A549 (cell line): Measurements from ENCODE around the gene VEZT.
"Not testable (repeated sequence)": the region's sequence is repeated elsewhere in the genome, so short reads cannot be mapped to it uniquely, and the experiment has no call there.

Experiments used
- BHLHE40 ChIP-seq: IDR thresholded peaks from 2 replicates; pipeline ENCODE4 v1.6.1; 2012; ENCODE audit warnings: low read depth, low read length, inconsistent platforms
- CEBPB ChIP-seq, 2 experiments: fragments of >200 bp in 1 of 2; sonication (Bioruptor Twin) in 1 of 2; formaldehyde crosslinking in 1 of 2; IDR thresholded peaks; 2 replicates each; pipeline ENCODE4 v1.6.1; 2012 to 2016
- CTCF ChIP-seq: fragments of >200 bp; sonication (Bioruptor Twin); formaldehyde crosslinking; IDR thresholded peaks from 3 replicates; pipeline ENCODE4 v1.5.1; 2016
- EP300 ChIP-seq, 2 experiments: fragments of >200 bp; sonication (Bioruptor Twin); formaldehyde crosslinking; IDR thresholded peaks; 2 replicates in 1 of 2; 3 replicates in 1 of 2; pipeline ENCODE4 v1.6.1; 2016 to 2017
- ESRRA ChIP-seq: fragments of 150-350 bp; IDR thresholded peaks from 2 replicates; pipeline ENCODE4 v1.6.1; 2014; ENCODE audit warnings: mild to moderate bottlenecking, low read length, borderline replicate concordance
- FOSL2 ChIP-seq, 2 experiments: fragments of 450-650 bp in 1 of 2; fragments of >200 bp in 1 of 2; sonication (Bioruptor Twin) in 1 of 2; formaldehyde crosslinking; IDR thresholded peaks; 2 replicates each; pipeline versions ENCODE4 v1.5.0 to v1.6.1; 2016 to 2020; ENCODE audit warnings: mild to moderate bottlenecking in 1 of 2, moderate library complexity in 1 of 2
- MAFK ChIP-seq: fragments of 450-650 bp; IDR thresholded peaks from 2 replicates; pipeline ENCODE4 v1.6.1; 2014; ENCODE audit not compliant: partially characterized antibody
- MAZ ChIP-seq: fragments of 150-350 bp; IDR thresholded peaks from 2 replicates; pipeline ENCODE4 v1.6.1; 2014; ENCODE audit warnings: antibody characterized with exemption, low read depth, low read length, borderline replicate concordance
- NPAS2 ChIP-seq: fragments of 250-450 bp; sonication (Bioruptor Pico); IDR thresholded peaks from 2 replicates; pipeline ENCODE4 v1.8.0; 2022; ENCODE audit warnings: mild to moderate bottlenecking, moderate library complexity, borderline replicate concordance
- PHF8 ChIP-seq: fragments of 200-600 bp; sonication (generic); IDR thresholded peaks from 2 replicates; pipeline ENCODE4 v1.6.1; 2016; ENCODE audit warnings: low read depth, mild to moderate bottlenecking, antibody characterized with exemption, moderate library complexity, borderline replicate concordance
- POLR2A ChIP-seq: IDR thresholded peaks from 2 replicates; pipeline ENCODE4 v1.6.1; 2012; ENCODE audit warnings: mild to moderate bottlenecking, low read length
- TF ChIP-seq, protein P1 (sequence below): fragments of 450-650 bp; IDR thresholded peaks from 2 replicates; pipeline ENCODE4 v1.6.1; 2014; ENCODE audit warnings: antibody characterized with exemption

DNA sequence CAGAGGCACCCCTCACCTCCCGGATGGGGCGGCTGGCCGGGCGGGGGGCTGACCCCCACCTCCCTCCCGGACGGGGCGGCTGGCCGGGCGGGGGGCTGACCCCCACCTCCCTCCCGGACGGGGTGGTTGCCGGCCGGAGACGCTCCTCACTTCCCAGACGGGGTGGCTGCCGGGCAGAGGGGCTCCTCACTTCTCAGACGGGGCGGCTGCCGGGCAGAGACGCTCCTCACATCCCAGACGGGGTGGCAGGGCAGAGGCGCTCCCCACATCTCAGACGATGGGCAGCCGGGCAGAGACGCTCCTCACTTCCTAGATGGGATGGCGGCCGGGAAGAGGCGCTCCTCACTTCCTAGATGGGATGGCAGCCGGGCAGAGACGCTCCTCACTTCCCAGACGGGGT, 18.0 kb downstream of the VEZT start:
- TF ChIP-seq, protein P1, sequence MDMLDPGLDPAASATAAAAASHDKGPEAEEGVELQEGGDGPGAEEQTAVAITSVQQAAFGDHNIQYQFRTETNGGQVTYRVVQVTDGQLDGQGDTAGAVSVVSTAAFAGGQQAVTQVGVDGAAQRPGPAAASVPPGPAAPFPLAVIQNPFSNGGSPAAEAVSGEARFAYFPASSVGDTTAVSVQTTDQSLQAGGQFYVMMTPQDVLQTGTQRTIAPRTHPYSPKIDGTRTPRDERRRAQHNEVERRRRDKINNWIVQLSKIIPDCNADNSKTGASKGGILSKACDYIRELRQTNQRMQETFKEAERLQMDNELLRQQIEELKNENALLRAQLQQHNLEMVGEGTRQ: not testable (repeated sequence)
- not testable (repeated sequence) for TF ChIP-seq ESRRA; CTCF; CEBPB (IDR thresholded peaks at IDR 0.05); FOSL2 (IDR thresholded peaks at IDR 0.05); FOSL2 (CRISPR knock-in tag; IDR thresholded peaks at IDR 0.05); POLR2A; BHLHE40; MAFK; PHF8; EP300 (IDR thresholded peaks at IDR 0.05); MAZ; NPAS2 (CRISPR knock-in tag)
